Neural cell (in vitro differentiated cells): ENCODE results near the gene LCT. TPM values are rescaled to one million over a fixed set of nuclear protein-coding genes. Genes with fewer than 3 reads are reported as not detected.

Experiments
- H2AFZ ChIP-seq: fragments of 200-600, 300-800 bp; sonication (generic), shearing (Covaris generic); 2 replicates; pipeline ENCODE4 v1.6.0; 2014; ENCODE audit warnings: low read depth, mild to moderate bottlenecking, antibody characterized with exemption, low read length, moderate library complexity
- H3F3A ChIP-seq: fragments of 200-600 bp; shearing (Covaris generic); 2 replicates; pipeline ENCODE4 v1.6.1; 2016; ENCODE audit warnings: mild to moderate bottlenecking, moderate library complexity, mixed read lengths, antibody characterized with exemption, low read length; ENCODE audit not compliant: insufficient read depth, poor library complexity, severe bottlenecking
- H3K27ac ChIP-seq: fragments of 200-600, 300-800 bp; sonication (generic), shearing (Covaris generic); 2 replicates; pipeline ENCODE4 v1.5.1; 2014; ENCODE audit warnings: mild to moderate bottlenecking, low read length, moderate library complexity
- H3K27me3 ChIP-seq: fragments of 300-800, 200-600 bp; sonication (generic), shearing (Covaris generic); 2 replicates; pipeline ENCODE4 v1.6.0; 2014; ENCODE audit warnings: mild to moderate bottlenecking, low read depth, low read length, moderate library complexity; ENCODE audit not compliant: insufficient read depth
- H3K36me3 ChIP-seq: fragments of 300-800, 200-600 bp; sonication (generic), shearing (Covaris generic); 2 replicates; pipeline ENCODE4 v1.5.1; 2014; ENCODE audit warnings: mild to moderate bottlenecking, antibody characterized with exemption, low read length, moderate library complexity; ENCODE audit not compliant: insufficient read depth
- H3K4me2 ChIP-seq: fragments of 300-800, 200-600 bp; sonication (generic), shearing (Covaris generic); 2 replicates; pipeline ENCODE4 v1.6.0; 2014; ENCODE audit warnings: mild to moderate bottlenecking, low read length
- H3K4me3 ChIP-seq: fragments of 300-800, 200-600 bp; sonication (generic), shearing (Covaris generic); 2 replicates; pipeline ENCODE4 v1.5.1; 2014; ENCODE audit warnings: mild to moderate bottlenecking, low read length, moderate library complexity
- H3K79me2 ChIP-seq: fragments of 200-600 bp; shearing (Covaris generic); replicated peaks from 2 replicates; pipeline ENCODE4 v1.6.0; 2014; ENCODE audit warnings: mild to moderate bottlenecking, low read length, moderate library complexity; ENCODE audit not compliant: insufficient read depth
- H3K9ac ChIP-seq: fragments of 300-800, 200-600 bp; sonication (generic), shearing (Covaris generic); 2 replicates; pipeline ENCODE4 v1.6.1; 2016; ENCODE audit warnings: mild to moderate bottlenecking, low read length, mixed read lengths
- H3K9me2 ChIP-seq: fragments of 200-600 bp; shearing (Covaris generic); 2 replicates; pipeline ENCODE4 v1.6.1; 2016; ENCODE audit warnings: mild to moderate bottlenecking, low read length, mixed read lengths; ENCODE audit not compliant: insufficient read depth
- H3K9me3 ChIP-seq: fragments of 200-600, 300-800 bp; sonication (generic), shearing (Covaris generic); 2 replicates; pipeline ENCODE4 v1.6.1; 2016; ENCODE audit warnings: mild to moderate bottlenecking, mixed run types, low read length, moderate library complexity, mixed read lengths
- H4K20me1 ChIP-seq: fragments of 200-600 bp; shearing (Covaris generic); 2 replicates; pipeline ENCODE4 v1.6.1; 2016; ENCODE audit warnings: mild to moderate bottlenecking, mixed run types; ENCODE audit not compliant: insufficient read depth
- EP300 ChIP-seq: fragments of 450-650 bp; conservative IDR thresholded peaks from 2 replicates; pipeline ENCODE4 v1.6.1; 2014; ENCODE audit warnings: antibody characterized with exemption, mild to moderate bottlenecking, moderate library complexity; ENCODE audit not compliant: poor library complexity, severe bottlenecking
- EZH2 ChIP-seq: fragments of 200-600, 300-800 bp; shearing (Covaris generic), sonication (generic); IDR thresholded peaks from 2 replicates; pipeline ENCODE4 v1.6.1; 2014; ENCODE audit warnings: antibody characterized with exemption, low read length, borderline replicate concordance, mild to moderate bottlenecking; ENCODE audit not compliant: insufficient read depth, poor library complexity, severe bottlenecking
- MXI1 ChIP-seq: fragments of 450-650 bp; conservative IDR thresholded peaks from 2 replicates; pipeline ENCODE4 v1.6.1; 2014; ENCODE audit warnings: antibody characterized with exemption, mild to moderate bottlenecking; ENCODE audit not compliant: poor library complexity, severe bottlenecking
- POLR2AphosphoS5 ChIP-seq: IDR thresholded peaks from 2 replicates; pipeline ENCODE4 v1.6.1; 2012
- RAD21 ChIP-seq: fragments of 450-650 bp; conservative IDR thresholded peaks from 2 replicates; pipeline ENCODE4 v1.6.1; 2014; ENCODE audit warnings: antibody characterized with exemption, mild to moderate bottlenecking, moderate library complexity
- SMC3 ChIP-seq: fragments of 450-650 bp; conservative IDR thresholded peaks from 2 replicates; pipeline ENCODE4 v1.6.1; 2014; ENCODE audit warnings: antibody characterized with exemption, mild to moderate bottlenecking, moderate library complexity; ENCODE audit not compliant: poor library complexity
- TAF1 ChIP-seq: IDR thresholded peaks from 2 replicates; pipeline ENCODE4 v1.6.1; 2012; ENCODE audit warnings: low read depth
- polyA plus RNA-seq: library from polyadenylated mRNA; depleted of rRNA; stranded (reverse); fragments of >200 nt; gene quantifications from 2 replicates; pipeline ENCODE4 v1.2.3, GENCODE V29; 2014
- TF ChIP-seq, protein P1 (sequence below): fragments of 450-650 bp; IDR thresholded peaks from 2 replicates; pipeline ENCODE4 v1.5.1; 2014; ENCODE audit warnings: antibody characterized with exemption, mild to moderate bottlenecking, moderate library complexity; ENCODE audit not compliant: poor library complexity, severe bottlenecking
- TF ChIP-seq, protein P2 (sequence below): IDR thresholded peaks from 2 replicates; pipeline ENCODE4 v1.6.1; 2012; ENCODE audit warnings: borderline replicate concordance

LCT gene
- polyA plus RNA-seq, 1 donor from 2014 or later, result not detected

DNA sequence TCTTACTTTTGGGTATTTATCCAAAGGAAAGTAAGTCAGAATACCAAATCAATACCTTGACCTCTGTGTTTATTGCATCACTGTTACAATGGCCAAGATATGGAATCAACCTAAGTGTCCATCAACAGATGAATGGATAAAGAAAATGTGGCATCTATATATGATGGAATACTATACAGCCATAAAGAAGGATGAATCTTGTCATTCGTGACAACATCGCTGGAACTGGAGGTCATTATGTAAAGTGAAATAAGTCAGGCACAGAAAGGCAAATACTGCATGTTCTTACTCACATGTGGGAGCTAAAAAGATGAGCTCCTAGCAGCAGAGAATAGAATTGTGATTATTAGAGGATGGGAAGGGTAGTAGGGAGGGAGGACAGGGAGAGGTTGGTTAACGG, 34.6 kb downstream of the LCT start:
- H3K79me2 ChIP-seq, result no peaks in the 10 kb centered on the region
- no peaks in the 10 kb centered on the region for H3K9me2 ChIP-seq
- no peak overlapping the region for H3K9ac ChIP-seq
- peaks cover 5% of the 10 kb centered on the region for H3K9me3 ChIP-seq
- TF ChIP-seq POLR2AphosphoS5 (no peak), RAD21 (no peak), TAF1 (no peak), EZH2 (no peak), SMC3 (no peak)
- TF ChIP-seq, protein P1, sequence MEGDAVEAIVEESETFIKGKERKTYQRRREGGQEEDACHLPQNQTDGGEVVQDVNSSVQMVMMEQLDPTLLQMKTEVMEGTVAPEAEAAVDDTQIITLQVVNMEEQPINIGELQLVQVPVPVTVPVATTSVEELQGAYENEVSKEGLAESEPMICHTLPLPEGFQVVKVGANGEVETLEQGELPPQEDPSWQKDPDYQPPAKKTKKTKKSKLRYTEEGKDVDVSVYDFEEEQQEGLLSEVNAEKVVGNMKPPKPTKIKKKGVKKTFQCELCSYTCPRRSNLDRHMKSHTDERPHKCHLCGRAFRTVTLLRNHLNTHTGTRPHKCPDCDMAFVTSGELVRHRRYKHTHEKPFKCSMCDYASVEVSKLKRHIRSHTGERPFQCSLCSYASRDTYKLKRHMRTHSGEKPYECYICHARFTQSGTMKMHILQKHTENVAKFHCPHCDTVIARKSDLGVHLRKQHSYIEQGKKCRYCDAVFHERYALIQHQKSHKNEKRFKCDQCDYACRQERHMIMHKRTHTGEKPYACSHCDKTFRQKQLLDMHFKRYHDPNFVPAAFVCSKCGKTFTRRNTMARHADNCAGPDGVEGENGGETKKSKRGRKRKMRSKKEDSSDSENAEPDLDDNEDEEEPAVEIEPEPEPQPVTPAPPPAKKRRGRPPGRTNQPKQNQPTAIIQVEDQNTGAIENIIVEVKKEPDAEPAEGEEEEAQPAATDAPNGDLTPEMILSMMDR, result no peak
- TF ChIP-seq, protein P2, sequence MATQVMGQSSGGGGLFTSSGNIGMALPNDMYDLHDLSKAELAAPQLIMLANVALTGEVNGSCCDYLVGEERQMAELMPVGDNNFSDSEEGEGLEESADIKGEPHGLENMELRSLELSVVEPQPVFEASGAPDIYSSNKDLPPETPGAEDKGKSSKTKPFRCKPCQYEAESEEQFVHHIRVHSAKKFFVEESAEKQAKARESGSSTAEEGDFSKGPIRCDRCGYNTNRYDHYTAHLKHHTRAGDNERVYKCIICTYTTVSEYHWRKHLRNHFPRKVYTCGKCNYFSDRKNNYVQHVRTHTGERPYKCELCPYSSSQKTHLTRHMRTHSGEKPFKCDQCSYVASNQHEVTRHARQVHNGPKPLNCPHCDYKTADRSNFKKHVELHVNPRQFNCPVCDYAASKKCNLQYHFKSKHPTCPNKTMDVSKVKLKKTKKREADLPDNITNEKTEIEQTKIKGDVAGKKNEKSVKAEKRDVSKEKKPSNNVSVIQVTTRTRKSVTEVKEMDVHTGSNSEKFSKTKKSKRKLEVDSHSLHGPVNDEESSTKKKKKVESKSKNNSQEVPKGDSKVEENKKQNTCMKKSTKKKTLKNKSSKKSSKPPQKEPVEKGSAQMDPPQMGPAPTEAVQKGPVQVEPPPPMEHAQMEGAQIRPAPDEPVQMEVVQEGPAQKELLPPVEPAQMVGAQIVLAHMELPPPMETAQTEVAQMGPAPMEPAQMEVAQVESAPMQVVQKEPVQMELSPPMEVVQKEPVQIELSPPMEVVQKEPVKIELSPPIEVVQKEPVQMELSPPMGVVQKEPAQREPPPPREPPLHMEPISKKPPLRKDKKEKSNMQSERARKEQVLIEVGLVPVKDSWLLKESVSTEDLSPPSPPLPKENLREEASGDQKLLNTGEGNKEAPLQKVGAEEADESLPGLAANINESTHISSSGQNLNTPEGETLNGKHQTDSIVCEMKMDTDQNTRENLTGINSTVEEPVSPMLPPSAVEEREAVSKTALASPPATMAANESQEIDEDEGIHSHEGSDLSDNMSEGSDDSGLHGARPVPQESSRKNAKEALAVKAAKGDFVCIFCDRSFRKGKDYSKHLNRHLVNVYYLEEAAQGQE, result no peak
- H3K4me2 ChIP-seq, result no peak overlapping the region
- no peaks in the 10 kb centered on the region for H3F3A ChIP-seq
- no peaks in the 10 kb centered on the region for H4K20me1 ChIP-seq
- H3K36me3 ChIP-seq, result no peaks in the 10 kb centered on the region
- H3K27ac ChIP-seq, result no peak overlapping the region
- no peaks in the 10 kb centered on the region for H3K27me3 ChIP-seq
- no peak overlapping the region for H3K4me3 ChIP-seq
- no peak overlapping the region for H2AFZ ChIP-seq

DNA sequence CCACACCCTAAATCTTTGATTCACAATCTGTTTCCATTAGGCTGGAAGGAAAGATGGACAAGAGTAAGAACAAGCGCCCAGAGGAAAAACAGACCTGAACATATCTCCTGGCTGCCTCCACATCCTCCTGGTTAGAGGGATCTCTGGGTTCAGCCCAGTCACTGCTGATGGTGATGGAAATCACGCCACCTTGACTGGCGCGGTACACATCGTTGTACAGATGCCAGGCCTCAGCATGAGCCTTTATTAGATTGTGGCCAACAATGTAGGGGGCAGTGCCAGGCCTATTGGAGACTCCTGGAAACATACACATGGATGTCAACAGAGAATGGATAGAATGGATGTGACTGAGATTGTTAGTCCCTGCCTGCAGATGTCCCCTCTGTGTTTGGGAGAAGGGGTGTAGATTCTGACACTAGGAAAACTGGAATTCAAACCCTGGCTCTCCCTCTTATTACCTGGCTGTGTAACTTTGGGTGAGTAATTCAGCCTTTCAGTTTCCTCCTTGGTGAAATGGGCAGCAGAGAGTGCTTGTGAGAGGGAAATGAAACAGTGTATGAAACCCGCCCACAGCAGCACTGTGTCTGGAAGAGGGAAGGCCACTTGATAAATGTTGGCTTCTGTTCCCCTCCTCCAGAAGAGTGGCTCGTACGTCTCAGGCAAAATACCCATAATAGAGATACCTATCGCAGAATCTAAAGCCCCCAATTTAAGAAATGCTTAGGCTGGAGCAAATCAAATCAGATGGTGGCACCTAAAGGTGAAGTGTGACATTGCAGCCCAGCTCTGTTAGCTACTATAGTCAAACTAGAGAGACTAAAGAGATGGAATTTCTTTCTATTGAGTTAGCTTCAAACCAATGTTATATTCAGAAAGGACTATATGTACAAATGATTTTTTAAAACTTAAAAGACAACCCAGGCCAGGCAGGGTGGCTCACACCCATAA, 36.2 kb downstream of the LCT start:
- Histone ChIP-seq H2AFZ (no peak overlapping the region), H4K20me1 (no peaks in the 10 kb centered on the region), H3K4me2 (no peak overlapping the region), H3K9me3 (peaks cover 5% of the 10 kb centered on the region), H3K27me3 (no peaks in the 10 kb centered on the region), H3K36me3 (no peaks in the 10 kb centered on the region), H3K9me2 (no peaks in the 10 kb centered on the region), H3K9ac (no peak overlapping the region), H3K27ac (no peak overlapping the region), H3K4me3 (no peak overlapping the region), H3K79me2 (no peaks in the 10 kb centered on the region), H3F3A (no peaks in the 10 kb centered on the region)
- TF ChIP-seq EZH2, result no peak
- no peak for TF ChIP-seq POLR2AphosphoS5
- TF ChIP-seq, protein P1, result no peak
- no peak for TF ChIP-seq RAD21
- TF ChIP-seq MXI1, result no peak
- TF ChIP-seq, protein P2, result no peak
- TF ChIP-seq TAF1, result no peak
- TF ChIP-seq SMC3, result no peak
- TF ChIP-seq EP300, result no peak
